ENCODE measurements around the gene OTUD7B. TPM values are rescaled to one million over a fixed set of nuclear protein-coding genes. Genes with fewer than 3 reads are reported as not detected.

Gene OTUD7B
- total and polyA plus RNA-seq, 4 donors, result 4.0 to 28.3 (median 17.1) TPM

GRCh38 chr1:149934356-149934755, 76.2 kb downstream of the OTUD7B start:
- H3K27ac ChIP-seq (ENCODE audit: low read depth in 1 of 2, low read length in 1 of 2), result no peak overlapping the region
- WGBS, 2 donors, result 72 to 89% methylated on average over 2 of the region's 2 CpGs
- peaks cover 5 to 22% (median 13%) of the 10 kb centered on the region in 5 donors for H3K4me1 ChIP-seq (ENCODE audit: control insufficient read depth in 5 of 5, insufficient read depth in 5 of 5, low read length in 5 of 5)
- no peak for TF ChIP-seq CTCF (IDR thresholded peaks at IDR 0.05; ENCODE audit: control extremely low read depth, extremely low read depth)
- no peak for DNase-seq
- no peak for ATAC-seq (ENCODE audit: insufficient read depth, low FRiP score)
- no peaks in the 10 kb centered on the region for H3K9me3 ChIP-seq (ENCODE audit: control insufficient read depth in 4 of 4, insufficient read depth in 3 of 4, low read length in 3 of 4)
- H3K9ac ChIP-seq (ENCODE audit: insufficient read depth in 1 of 2, low read length in 2 of 2), result no peak overlapping the region
- peaks cover 0 to 18% (median 7%) of the 10 kb centered on the region in 4 donors for H3K36me3 ChIP-seq (ENCODE audit: control insufficient read depth in 4 of 4, insufficient read depth in 4 of 4, low read length in 4 of 4)
- H3K4me3 ChIP-seq, result no peak overlapping the region
- H3K27me3 ChIP-seq (ENCODE audit: control insufficient read depth in 3 of 3, insufficient read depth in 3 of 3, low read length in 2 of 3), result no peaks in the 10 kb centered on the region

- ATAC-seq (ENCODE audit: insufficient read depth, low FRiP score) (no peak), DNase-seq (no peak)
- whole genome bisulfite sequencing, 2 donors, result 95 to 99% methylated on average over 4 of the region's 4 CpGs
- H3K4me1 ChIP-seq (ENCODE audit: control insufficient read depth in 5 of 5, insufficient read depth in 5 of 5, low read length in 5 of 5), result peaks cover 5 to 29% (median 13%) of the 10 kb centered on the region in 5 donors
- H3K9ac ChIP-seq (ENCODE audit: insufficient read depth in 1 of 2, low read length in 2 of 2), result no peak overlapping the region
- no peak overlapping the region for H3K27ac ChIP-seq (ENCODE audit: low read depth in 1 of 2, low read length in 1 of 2)
- no peak overlapping the region for H3K4me3 ChIP-seq
- TF ChIP-seq CTCF (IDR thresholded peaks at IDR 0.05; ENCODE audit: control extremely low read depth, extremely low read depth), result no peak
- no peaks in the 10 kb centered on the region for H3K9me3 ChIP-seq (ENCODE audit: control insufficient read depth in 4 of 4, insufficient read depth in 3 of 4, low read length in 3 of 4)
- H3K36me3 ChIP-seq (ENCODE audit: control insufficient read depth in 4 of 4, insufficient read depth in 4 of 4, low read length in 4 of 4), result peaks cover 0 to 18% (median 8%) of the 10 kb centered on the region in 4 donors
- no peaks in the 10 kb centered on the region for H3K27me3 ChIP-seq (ENCODE audit: control insufficient read depth in 3 of 3, insufficient read depth in 3 of 3, low read length in 2 of 3)
These were observed 77.3 kb downstream of the OTUD7B start for GRCh38 chr1:149933208-149933607.

- Histone ChIP-seq H3K27ac (ENCODE audit: low read depth in 1 of 2, low read length in 1 of 2) (no peak overlapping the region), H3K9ac (ENCODE audit: insufficient read depth in 1 of 2, low read length in 2 of 2) (no peak overlapping the region), H3K4me1 (ENCODE audit: control insufficient read depth in 5 of 5, insufficient read depth in 5 of 5, low read length in 5 of 5) (peaks cover 3 to 26% (median 7%) of the 10 kb centered on the region in 5 donors), H3K36me3 (ENCODE audit: control insufficient read depth in 4 of 4, insufficient read depth in 4 of 4, low read length in 4 of 4) (peaks cover 0 to 18% (median 8%) of the 10 kb centered on the region in 4 donors), H3K9me3 (ENCODE audit: control insufficient read depth in 4 of 4, insufficient read depth in 3 of 4, low read length in 3 of 4) (no peaks in the 10 kb centered on the region), H3K4me3 (no peak overlapping the region), H3K27me3 (ENCODE audit: control insufficient read depth in 3 of 3, insufficient read depth in 3 of 3, low read length in 2 of 3) (no peaks in the 10 kb centered on the region)
- no peak for DNase-seq
- no peak for ATAC-seq (ENCODE audit: insufficient read depth, low FRiP score)
- no peak for TF ChIP-seq CTCF (IDR thresholded peaks at IDR 0.05; ENCODE audit: control extremely low read depth, extremely low read depth)
- WGBS, 2 donors, result 94 to 97% methylated on average over 8 of the region's 8 CpGs
These were observed 78.1 kb downstream of the OTUD7B start for GRCh38 chr1:149932474-149932873.

- TF ChIP-seq CTCF (IDR thresholded peaks at IDR 0.05; ENCODE audit: control extremely low read depth, extremely low read depth), result no peak
- no peak for DNase-seq
- H3K4me3 ChIP-seq, result no peak overlapping the region
- H3K9me3 ChIP-seq (ENCODE audit: control insufficient read depth in 4 of 4, insufficient read depth in 3 of 4, low read length in 3 of 4), result no peaks in the 10 kb centered on the region
- no peaks in the 10 kb centered on the region for H3K27me3 ChIP-seq (ENCODE audit: control insufficient read depth in 3 of 3, insufficient read depth in 3 of 3, low read length in 2 of 3)
- WGBS, 2 donors, result 75 to 80% methylated on average over 13 of the region's 13 CpGs
- no peak overlapping the region for H3K9ac ChIP-seq (ENCODE audit: insufficient read depth in 1 of 2, low read length in 2 of 2)
- peaks cover 2 to 22% (median 11%) of the 10 kb centered on the region in 4 donors for H3K36me3 ChIP-seq (ENCODE audit: control insufficient read depth in 4 of 4, insufficient read depth in 4 of 4, low read length in 4 of 4)
- H3K27ac ChIP-seq (ENCODE audit: low read depth in 1 of 2, low read length in 1 of 2), result no peak overlapping the region
- peaks cover 1 to 25% (median 6%) of the 10 kb centered on the region in 5 donors for H3K4me1 ChIP-seq (ENCODE audit: control insufficient read depth in 5 of 5, insufficient read depth in 5 of 5, low read length in 5 of 5)
- no peak for ATAC-seq (ENCODE audit: insufficient read depth, low FRiP score)
These were observed 79.2 kb downstream of the OTUD7B start for GRCh38 chr1:149931212-149931790.
